ENCODE measurements around the gene JCAD. TPM values are rescaled to one million over a fixed set of nuclear protein-coding genes. Genes with fewer than 3 reads are reported as not detected.

JCAD gene
- total RNA-seq, 1 experiment from 2014 or later, result 0.77 TPM

GRCh38 chr10:30073767-30074060, 14.3 kb upstream of the JCAD start:
- H3K9ac ChIP-seq (ENCODE audit: extremely low read depth, insufficient read length, low read length), result no peak overlapping the region
- no peak overlapping the region for H3K27ac Mint-ChIP-seq
- H3K9me3 Mint-ChIP-seq, result no peaks in the 10 kb centered on the region; a peak in 1 of 5 replicates
- no peak overlapping the region for H3K4me3 Mint-ChIP-seq
- H3T11ph ChIP-seq (ENCODE audit: low read length), result no peak overlapping the region
- no peaks in the 10 kb centered on the region for H3K27me3 ChIP-seq (ENCODE audit: insufficient read depth, low read length)
- H4K8ac ChIP-seq (replicated peaks; ENCODE audit: insufficient read length, low read depth, low read length), result no peak overlapping the region
- no peak overlapping the region for H3K18ac ChIP-seq (ENCODE audit: insufficient read length, low read depth, low read length)
- WGBS (ENCODE audit: extremely low coverage, insufficient read length, low lambda C conversion rate), result no CpG with 5 or more reads among the region's 4 CpGs
- H3K4ac ChIP-seq (ENCODE audit: low read depth, low read length), result no peak overlapping the region
- no peak overlapping the region for H2BK15ac ChIP-seq (ENCODE audit: low read depth, low read length)
- no peak overlapping the region for H3K4me2 ChIP-seq (ENCODE audit: insufficient read depth, insufficient read length, low read length)
- no peak overlapping the region for H2BK20ac ChIP-seq (ENCODE audit: low read depth, low read length, poor library complexity, severe bottlenecking)
- H3K79me2 ChIP-seq (ENCODE audit: insufficient read depth, low read length), result no peaks in the 10 kb centered on the region
- no peak overlapping the region for H3K27ac ChIP-seq (ENCODE audit: insufficient read length, low read depth, low read length)
- no peaks in the 10 kb centered on the region for H3K27me3 Mint-ChIP-seq (ENCODE audit: low read depth)
- H3K4me1 ChIP-seq (ENCODE audit: insufficient read depth, low read length), result no peaks in the 10 kb centered on the region
- no peak overlapping the region for H2BK5ac ChIP-seq (ENCODE audit: insufficient read length, low read length)
- H3K36me3 Mint-ChIP-seq (ENCODE audit: insufficient read depth in 1 of 3, low read depth in 3 of 3), result no peaks in the 10 kb centered on the region
- H3K9me3 ChIP-seq (ENCODE audit: control insufficient read depth, low read depth, low read length), result no peaks in the 10 kb centered on the region
- no peak overlapping the region for H3K56ac ChIP-seq (ENCODE audit: insufficient read length, low read depth, low read length)
- no peak overlapping the region for H4K5ac ChIP-seq (ENCODE audit: insufficient read length, low read depth, low read length)
- H2AK5ac ChIP-seq (ENCODE audit: insufficient read length, low read length), result no peak overlapping the region
- H2BK12ac ChIP-seq (ENCODE audit: insufficient read length, low read depth, low read length), result no peak overlapping the region
- no peak overlapping the region for H3K23ac ChIP-seq (ENCODE audit: insufficient read length, low read depth, low read length)
- H2BK120ac ChIP-seq (ENCODE audit: low read depth, low read length, poor library complexity, severe bottlenecking), result no peak overlapping the region
- peaks cover 3% of the 10 kb centered on the region in 2 experiments; a peak in 2 of 4 replicates for H3K4me1 Mint-ChIP-seq
- no peaks in the 10 kb centered on the region for H3K23me2 ChIP-seq (ENCODE audit: insufficient read length, low read depth, low read length, poor library complexity, severe bottlenecking)
- no peaks in the 10 kb centered on the region for H4K20me1 ChIP-seq (ENCODE audit: control insufficient read depth, insufficient read depth, insufficient read length)
- no peak for DNase-seq
- no peaks in the 10 kb centered on the region for H3K79me1 ChIP-seq (ENCODE audit: insufficient read depth, low read depth, low read length, poor library complexity, severe bottlenecking)
- H4K91ac ChIP-seq (ENCODE audit: insufficient read length, low read depth, low read length), result no peak overlapping the region
- TF ChIP-seq, protein P1, sequence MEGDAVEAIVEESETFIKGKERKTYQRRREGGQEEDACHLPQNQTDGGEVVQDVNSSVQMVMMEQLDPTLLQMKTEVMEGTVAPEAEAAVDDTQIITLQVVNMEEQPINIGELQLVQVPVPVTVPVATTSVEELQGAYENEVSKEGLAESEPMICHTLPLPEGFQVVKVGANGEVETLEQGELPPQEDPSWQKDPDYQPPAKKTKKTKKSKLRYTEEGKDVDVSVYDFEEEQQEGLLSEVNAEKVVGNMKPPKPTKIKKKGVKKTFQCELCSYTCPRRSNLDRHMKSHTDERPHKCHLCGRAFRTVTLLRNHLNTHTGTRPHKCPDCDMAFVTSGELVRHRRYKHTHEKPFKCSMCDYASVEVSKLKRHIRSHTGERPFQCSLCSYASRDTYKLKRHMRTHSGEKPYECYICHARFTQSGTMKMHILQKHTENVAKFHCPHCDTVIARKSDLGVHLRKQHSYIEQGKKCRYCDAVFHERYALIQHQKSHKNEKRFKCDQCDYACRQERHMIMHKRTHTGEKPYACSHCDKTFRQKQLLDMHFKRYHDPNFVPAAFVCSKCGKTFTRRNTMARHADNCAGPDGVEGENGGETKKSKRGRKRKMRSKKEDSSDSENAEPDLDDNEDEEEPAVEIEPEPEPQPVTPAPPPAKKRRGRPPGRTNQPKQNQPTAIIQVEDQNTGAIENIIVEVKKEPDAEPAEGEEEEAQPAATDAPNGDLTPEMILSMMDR (conservative IDR thresholded peaks at IDR 0.05), result no peak
- H3K14ac ChIP-seq (ENCODE audit: insufficient read depth, low read length), result no peak overlapping the region
- no peak overlapping the region for H2AFZ ChIP-seq (ENCODE audit: low read length)
